Activated CD4-positive, alpha-beta memory T cell treated with anti-CD3 and anti-CD28 coated beads, Interleukin-2, amount 10 ng/mL, durations not matched to agents 7 days and 5 days (primary cell): ENCODE data around the gene GPR63. TPM values are rescaled to one million over a fixed set of nuclear protein-coding genes. Genes with fewer than 3 reads are reported as not detected.

Experiments used
- CTCF ChIA-PET: fragments of 350-600 bp; sonication (Branson Sonifier 250); formaldehyde crosslinking; loops from one replicate; lab custom pipeline; 2021; ENCODE audit warnings: antibody characterized with exemption, inconsistent platforms; lab: Charles Lee
- POLR2A ChIA-PET: fragments of 350-600 bp; sonication (Branson Sonifier 250); formaldehyde crosslinking; loops from one replicate; lab custom pipeline; 2021; ENCODE audit warnings: antibody characterized with exemption; lab: Charles Lee
- DNase-seq: peaks from one replicate; pipeline ENCODE4 v3.0.0-alpha.2; 2020
- H3K27ac Mint-ChIP-seq: one replicate; pipeline ENCODE4 v1.8.0; 2021; ENCODE audit warnings: mild to moderate bottlenecking, mixed read lengths
- H3K27me3 Mint-ChIP-seq: one replicate; pipeline ENCODE4 v1.8.0; 2021; ENCODE audit warnings: mixed read lengths
- H3K36me3 Mint-ChIP-seq: one replicate; pipeline ENCODE4 v1.8.0; 2021; ENCODE audit warnings: low read depth, mixed read lengths
- H3K4me1 Mint-ChIP-seq: one replicate; pipeline ENCODE4 v1.8.0; 2021; ENCODE audit warnings: mixed read lengths
- H3K4me3 Mint-ChIP-seq: one replicate; pipeline ENCODE4 v1.8.0; 2021; ENCODE audit warnings: mild to moderate bottlenecking, mixed read lengths
- H3K9me3 Mint-ChIP-seq: one replicate; pipeline ENCODE4 v1.8.0; 2021; ENCODE audit warnings: mixed read lengths
- total RNA-seq, 2 experiments: library from RNA; stranded (reverse); gene quantifications; one replicate each; pipeline ENCODE4 v1.2.3, GENCODE V29; 2021

Gene GPR63
- total RNA-seq, 2 experiments from 2014 or later = 3.5 to 3.7 TPM

GRCh38 chr6:96811670-96812069 lies 25.6 kb downstream of the GPR63 start:
- H3K27me3 Mint-ChIP-seq = no peaks in the 10 kb centered on the region
- H3K4me3 Mint-ChIP-seq = no peak overlapping the region
- H3K27ac Mint-ChIP-seq = no peak overlapping the region
- H3K9me3 Mint-ChIP-seq = no peaks in the 10 kb centered on the region
- ChIA-PET CTCF (no interaction called here), POLR2A (no interaction called here)
- no peaks in the 10 kb centered on the region for H3K36me3 Mint-ChIP-seq
- DNase-seq = no peak
- peaks cover 4% of the 10 kb centered on the region for H3K4me1 Mint-ChIP-seq

- ChIA-PET POLR2A (no interaction called here), CTCF (no interaction called here)
- H3K27me3 Mint-ChIP-seq = no peaks in the 10 kb centered on the region
- H3K36me3 Mint-ChIP-seq = no peaks in the 10 kb centered on the region
- peaks cover 4% of the 10 kb centered on the region for H3K4me1 Mint-ChIP-seq
- no peaks in the 10 kb centered on the region for H3K9me3 Mint-ChIP-seq
- no peak overlapping the region for H3K4me3 Mint-ChIP-seq
- no peak for DNase-seq
- no peak overlapping the region for H3K27ac Mint-ChIP-seq
These were observed 26.1 kb downstream of the GPR63 start for GRCh38 chr6:96811136-96811535.

GRCh38 chr6:96809119-96809518 lies 28.2 kb downstream of the GPR63 start:
- Mint-ChIP-seq H3K9me3 (no peaks in the 10 kb centered on the region), H3K27ac (no peak overlapping the region), H3K4me1 (peaks cover 4% of the 10 kb centered on the region), H3K4me3 (no peak overlapping the region), H3K27me3 (no peaks in the 10 kb centered on the region), H3K36me3 (no peaks in the 10 kb centered on the region)
- CTCF ChIA-PET = no interaction called here
- POLR2A ChIA-PET = no interaction called here
- DNase-seq = no peak

GRCh38 chr6:96803106-96803481 lies 34.2 kb downstream of the GPR63 start:
- H3K4me3 Mint-ChIP-seq = no peak overlapping the region
- no peak for DNase-seq
- CTCF ChIA-PET = no interaction called here
- no peaks in the 10 kb centered on the region for H3K4me1 Mint-ChIP-seq
- no peaks in the 10 kb centered on the region for H3K9me3 Mint-ChIP-seq
- H3K27ac Mint-ChIP-seq = no peak overlapping the region
- H3K36me3 Mint-ChIP-seq = peaks cover 3% of the 10 kb centered on the region
- POLR2A ChIA-PET = no interaction called here
- no peaks in the 10 kb centered on the region for H3K27me3 Mint-ChIP-seq

GRCh38 chr6:96795481-96795880 lies 41.8 kb downstream of the GPR63 start:
- ChIA-PET POLR2A (no interaction called here), CTCF (no interaction called here)
- H3K27ac Mint-ChIP-seq = no peak overlapping the region
- H3K9me3 Mint-ChIP-seq = no peaks in the 10 kb centered on the region
- peaks cover 3% of the 10 kb centered on the region for H3K36me3 Mint-ChIP-seq
- no peak overlapping the region for H3K4me3 Mint-ChIP-seq
- H3K27me3 Mint-ChIP-seq = no peaks in the 10 kb centered on the region
- H3K4me1 Mint-ChIP-seq = no peaks in the 10 kb centered on the region
- no peak for DNase-seq

- Mint-ChIP-seq H3K4me3 (no peak overlapping the region), H3K27me3 (no peaks in the 10 kb centered on the region)
- CTCF ChIA-PET = no interaction called here
These were observed 42.3 kb downstream of the GPR63 start for GRCh38 chr6:96794980-96795379.

GRCh38 chr6:96792561-96793190 lies 44.6 kb downstream of the GPR63 start:
- Mint-ChIP-seq H3K27ac (no peak overlapping the region), H3K9me3 (peaks cover 6% of the 10 kb centered on the region), H3K4me1 (peaks cover 2% of the 10 kb centered on the region), H3K36me3 (no peaks in the 10 kb centered on the region), H3K27me3 (no peaks in the 10 kb centered on the region), H3K4me3 (no peak overlapping the region)
- POLR2A ChIA-PET = no interaction called here
- CTCF ChIA-PET = no interaction called here
- DNase-seq = no peak

More at GRCh38 chr6:96794980-96795379, 42.3 kb downstream of the GPR63 start:
- peaks cover 3% of the 10 kb centered on the region for H3K9me3 Mint-ChIP-seq
- peaks cover 3% of the 10 kb centered on the region for H3K36me3 Mint-ChIP-seq
- POLR2A ChIA-PET = no interaction called here
- no peak for DNase-seq
- no peaks in the 10 kb centered on the region for H3K4me1 Mint-ChIP-seq
- H3K27ac Mint-ChIP-seq = no peak overlapping the region

- no peak overlapping the region for H3K4me3 Mint-ChIP-seq
- POLR2A ChIA-PET = no interaction called here
- no peaks in the 10 kb centered on the region for H3K27me3 Mint-ChIP-seq
- H3K4me1 Mint-ChIP-seq = peaks cover 2% of the 10 kb centered on the region
- no peak for DNase-seq
- peaks cover 6% of the 10 kb centered on the region for H3K9me3 Mint-ChIP-seq
- H3K27ac Mint-ChIP-seq = no peak overlapping the region
- no peaks in the 10 kb centered on the region for H3K36me3 Mint-ChIP-seq
- CTCF ChIA-PET = no interaction called here
These were observed 47.4 kb downstream of the GPR63 start for GRCh38 chr6:96789871-96790270.

GRCh38 chr6:96787846-96788580 lies 49.3 kb downstream of the GPR63 start:
- ChIA-PET POLR2A (no interaction called here), CTCF (no interaction called here)
- DNase-seq = no peak
- Mint-ChIP-seq H3K9me3 (peaks cover 6% of the 10 kb centered on the region), H3K27ac (no peak overlapping the region), H3K4me1 (peaks cover 2% of the 10 kb centered on the region), H3K4me3 (no peak overlapping the region), H3K36me3 (no peaks in the 10 kb centered on the region), H3K27me3 (peaks cover 1% of the 10 kb centered on the region)

GRCh38 chr6:96786336-96786735 lies 50.9 kb downstream of the GPR63 start:
- POLR2A ChIA-PET = no interaction called here
- Mint-ChIP-seq H3K4me1 (peaks cover 2% of the 10 kb centered on the region), H3K36me3 (no peaks in the 10 kb centered on the region), H3K4me3 (no peak overlapping the region), H3K27me3 (peaks cover 8% of the 10 kb centered on the region), H3K9me3 (peaks cover 6% of the 10 kb centered on the region), H3K27ac (no peak overlapping the region)
- CTCF ChIA-PET = no interaction called here
- no peak for DNase-seq

- CTCF ChIA-PET = no interaction called here
- no peak overlapping the region for H3K4me3 Mint-ChIP-seq
- H3K36me3 Mint-ChIP-seq = no peaks in the 10 kb centered on the region
- H3K27me3 Mint-ChIP-seq = peaks cover 9% of the 10 kb centered on the region
- no peak for DNase-seq
- H3K27ac Mint-ChIP-seq = no peak overlapping the region
- H3K9me3 Mint-ChIP-seq = peaks cover 3% of the 10 kb centered on the region
- peaks cover 2% of the 10 kb centered on the region for H3K4me1 Mint-ChIP-seq
- POLR2A ChIA-PET = no interaction called here
These were observed 52.6 kb downstream of the GPR63 start for GRCh38 chr6:96784650-96785049.

- no peak overlapping the region for H3K4me3 Mint-ChIP-seq
- no peaks in the 10 kb centered on the region for H3K36me3 Mint-ChIP-seq
- no peaks in the 10 kb centered on the region for H3K9me3 Mint-ChIP-seq
- H3K4me1 Mint-ChIP-seq = peaks cover 2% of the 10 kb centered on the region
- CTCF ChIA-PET = no interaction called here
- H3K27me3 Mint-ChIP-seq = peaks cover 13% of the 10 kb centered on the region
- no peak overlapping the region for H3K27ac Mint-ChIP-seq
- DNase-seq = no peak
- POLR2A ChIA-PET = no interaction called here
These were observed 54.0 kb downstream of the GPR63 start for GRCh38 chr6:96783307-96783706.

- H3K27ac Mint-ChIP-seq = no peak overlapping the region
- no peak overlapping the region for H3K4me3 Mint-ChIP-seq
- ChIA-PET CTCF (no interaction called here), POLR2A (no interaction called here)
- H3K9me3 Mint-ChIP-seq = no peaks in the 10 kb centered on the region
- no peak for DNase-seq
- no peaks in the 10 kb centered on the region for H3K36me3 Mint-ChIP-seq
- H3K27me3 Mint-ChIP-seq = peaks cover 13% of the 10 kb centered on the region
- H3K4me1 Mint-ChIP-seq = no peaks in the 10 kb centered on the region
These were observed 55.7 kb downstream of the GPR63 start for GRCh38 chr6:96781557-96781956.

GRCh38 chr6:96777113-96777512 lies 60.2 kb downstream of the GPR63 start:
- H3K27ac Mint-ChIP-seq = no peak overlapping the region
- ChIA-PET POLR2A (no interaction called here), CTCF (interaction anchor here (0.6 kb wide), 1 partner anchor 1171 kb away, joined by 3 read pairs; no protein-coding TSS in a partner anchor)
- no peaks in the 10 kb centered on the region for H3K9me3 Mint-ChIP-seq
- H3K4me3 Mint-ChIP-seq = no peak overlapping the region
- peaks cover 9% of the 10 kb centered on the region for H3K27me3 Mint-ChIP-seq
- H3K4me1 Mint-ChIP-seq = no peaks in the 10 kb centered on the region
- no peak for DNase-seq
- H3K36me3 Mint-ChIP-seq = no peaks in the 10 kb centered on the region
